Parathyroid adenoma (tissue), 2 donors: ENCODE results near the gene DNAJC5.

Experiments
- H2AFZ ChIP-seq: fragments of 300-600 bp; sonication (generic); one replicate; pipeline ENCODE4 v1.7.0; 2017; ENCODE audit warnings: antibody characterized with exemption, mild to moderate bottlenecking
- H3K27ac ChIP-seq: fragments of 300-600 bp; sonication (generic); one replicate; pipeline ENCODE4 v1.7.0; 2017
- H3K27me3 ChIP-seq: fragments of 300-600 bp; sonication (generic); one replicate; pipeline ENCODE4 v1.7.0; 2017; ENCODE audit warnings: low read length; ENCODE audit not compliant: control insufficient read depth, insufficient read depth
- H3K36me3 ChIP-seq: fragments of 300-600 bp; sonication (generic); one replicate; pipeline ENCODE4 v1.7.0; 2017; ENCODE audit warnings: low read length; ENCODE audit not compliant: control insufficient read depth, insufficient read depth
- H3K4me1 ChIP-seq: fragments of 300-600 bp; sonication (generic); one replicate; pipeline ENCODE4 v1.7.0; 2017; ENCODE audit warnings: control low read depth
- H3K4me2 ChIP-seq: fragments of 300-600 bp; sonication (generic); one replicate; pipeline ENCODE4 v1.7.0; 2017; ENCODE audit warnings: low read length
- H3K4me3 ChIP-seq: fragments of 300-600 bp; sonication (generic); one replicate; pipeline ENCODE4 v1.7.0; 2017; ENCODE audit warnings: low read depth, low read length
- H3K79me2 ChIP-seq: fragments of 300-600 bp; sonication (generic); one replicate; pipeline ENCODE4 v1.7.0; 2017; ENCODE audit warnings: control low read depth
- H3K9ac ChIP-seq: fragments of 300-600 bp; sonication (generic); one replicate; pipeline ENCODE4 v1.7.0; 2017; ENCODE audit warnings: mild to moderate bottlenecking
- H3K9me3 ChIP-seq: fragments of 300-600 bp; sonication (generic); one replicate; pipeline ENCODE4 v1.7.0; 2017; ENCODE audit warnings: low read length; ENCODE audit not compliant: control insufficient read depth
- TF ChIP-seq, protein P1 (sequence below): fragments of 300-600 bp; sonication (generic); IDR thresholded peaks from one replicate; pipeline ENCODE4 v1.7.0; 2017; ENCODE audit warnings: antibody characterized with exemption, mild to moderate bottlenecking
- donor health status: primary hyperparathyroidism.

DNAJC5 gene

DNA sequence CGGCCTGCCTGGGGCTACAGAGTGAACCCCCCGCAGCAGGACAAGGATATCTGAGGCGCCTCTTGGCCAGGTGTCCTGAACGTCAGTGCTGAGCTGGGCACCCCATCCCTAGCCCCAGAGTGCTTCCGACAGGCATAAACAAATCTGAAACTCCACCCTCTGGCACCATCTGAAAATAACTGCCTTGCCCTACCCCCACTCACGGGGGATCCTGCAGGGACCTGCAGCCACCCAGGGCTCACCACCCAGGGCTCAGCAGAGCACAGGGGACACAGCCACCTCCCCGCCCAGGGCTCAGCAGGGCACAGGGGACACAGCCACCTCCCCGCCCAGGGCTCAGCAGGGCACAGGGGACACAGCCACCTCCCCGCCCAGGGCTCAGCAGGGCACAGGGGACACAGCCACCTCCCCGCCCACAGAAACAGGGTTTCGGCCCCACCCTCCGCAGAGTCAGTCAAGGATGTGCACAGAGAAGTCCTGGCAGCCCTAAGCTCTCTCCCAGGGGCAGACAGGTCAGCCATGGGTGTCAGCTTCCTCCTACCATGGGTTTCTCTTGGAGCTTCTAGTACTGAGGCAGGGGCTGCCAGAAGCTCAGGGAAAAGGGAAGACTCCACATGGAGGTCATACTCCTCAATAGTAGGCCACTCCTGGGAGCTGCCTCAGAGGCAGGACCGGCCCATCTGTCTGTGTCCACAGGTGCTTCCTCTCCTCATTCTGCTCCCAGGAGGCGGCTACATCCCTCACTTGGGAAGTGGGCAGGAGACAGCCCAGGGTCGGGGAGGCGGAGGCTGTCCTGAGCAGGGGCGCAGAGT is 56.7 kb downstream of the DNAJC5 start:
- Histone ChIP-seq H3K36me3 (no peaks in the 10 kb centered on the region), H3K27ac (no peak overlapping the region), H3K27me3 (no peaks in the 10 kb centered on the region), H2AFZ (no peak overlapping the region), H3K4me2 (no peak overlapping the region), H3K4me1 (peaks cover 42% of the 10 kb centered on the region), H3K4me3 (no peak overlapping the region), H3K9me3 (no peaks in the 10 kb centered on the region), H3K79me2 (peaks cover 64% of the 10 kb centered on the region), H3K9ac (no peak overlapping the region)
- TF ChIP-seq, protein P1, sequence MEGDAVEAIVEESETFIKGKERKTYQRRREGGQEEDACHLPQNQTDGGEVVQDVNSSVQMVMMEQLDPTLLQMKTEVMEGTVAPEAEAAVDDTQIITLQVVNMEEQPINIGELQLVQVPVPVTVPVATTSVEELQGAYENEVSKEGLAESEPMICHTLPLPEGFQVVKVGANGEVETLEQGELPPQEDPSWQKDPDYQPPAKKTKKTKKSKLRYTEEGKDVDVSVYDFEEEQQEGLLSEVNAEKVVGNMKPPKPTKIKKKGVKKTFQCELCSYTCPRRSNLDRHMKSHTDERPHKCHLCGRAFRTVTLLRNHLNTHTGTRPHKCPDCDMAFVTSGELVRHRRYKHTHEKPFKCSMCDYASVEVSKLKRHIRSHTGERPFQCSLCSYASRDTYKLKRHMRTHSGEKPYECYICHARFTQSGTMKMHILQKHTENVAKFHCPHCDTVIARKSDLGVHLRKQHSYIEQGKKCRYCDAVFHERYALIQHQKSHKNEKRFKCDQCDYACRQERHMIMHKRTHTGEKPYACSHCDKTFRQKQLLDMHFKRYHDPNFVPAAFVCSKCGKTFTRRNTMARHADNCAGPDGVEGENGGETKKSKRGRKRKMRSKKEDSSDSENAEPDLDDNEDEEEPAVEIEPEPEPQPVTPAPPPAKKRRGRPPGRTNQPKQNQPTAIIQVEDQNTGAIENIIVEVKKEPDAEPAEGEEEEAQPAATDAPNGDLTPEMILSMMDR = no peak

DNA sequence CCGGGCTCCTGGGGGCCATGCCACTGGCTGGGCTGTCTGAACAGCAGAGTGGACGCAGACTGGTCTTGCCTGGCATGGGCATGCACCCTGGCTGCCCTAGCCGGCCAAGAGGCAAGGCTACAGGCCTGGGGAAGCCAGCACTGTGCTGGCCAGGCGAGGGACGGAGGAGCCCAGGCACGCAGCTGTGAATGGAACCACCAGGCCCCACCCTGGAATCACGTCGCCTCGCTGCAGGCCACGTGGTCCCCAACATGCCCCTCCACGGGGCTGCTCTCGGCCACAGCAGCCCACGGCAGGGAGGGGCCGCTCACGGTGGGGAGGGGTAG is 57.2 kb downstream of the DNAJC5 start:
- no peak overlapping the region for H2AFZ ChIP-seq
- H3K9ac ChIP-seq = no peak overlapping the region
- no peak overlapping the region for H3K4me2 ChIP-seq
- peaks cover 42% of the 10 kb centered on the region for H3K4me1 ChIP-seq
- H3K9me3 ChIP-seq = no peaks in the 10 kb centered on the region
- H3K4me3 ChIP-seq = no peak overlapping the region
- TF ChIP-seq, protein P1 = no peak
- no peaks in the 10 kb centered on the region for H3K36me3 ChIP-seq
- no peak overlapping the region for H3K27ac ChIP-seq
- no peaks in the 10 kb centered on the region for H3K27me3 ChIP-seq
- peaks cover 63% of the 10 kb centered on the region for H3K79me2 ChIP-seq

DNA sequence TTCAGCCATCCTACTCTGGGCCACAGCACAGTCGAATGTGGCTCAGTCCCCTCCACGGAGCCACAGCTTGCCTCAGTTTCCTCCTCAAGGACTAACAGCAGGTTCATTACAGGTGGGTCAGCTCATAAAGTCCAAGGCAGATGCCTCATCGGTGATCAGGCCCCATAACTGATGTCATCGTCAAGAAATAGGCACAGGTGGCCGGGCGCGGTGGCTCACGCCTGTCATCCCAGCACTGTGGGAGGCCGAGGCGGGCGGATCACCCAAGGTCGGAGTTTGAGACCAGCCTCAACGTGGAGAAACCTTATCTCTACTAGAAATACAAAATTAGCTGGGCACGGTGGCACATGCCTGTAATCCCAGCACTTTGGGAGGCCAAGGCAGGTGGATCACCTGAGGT is 57.8 kb downstream of the DNAJC5 start:
- Histone ChIP-seq H3K4me1 (peaks cover 42% of the 10 kb centered on the region), H3K4me2 (no peak overlapping the region), H3K27me3 (no peaks in the 10 kb centered on the region), H3K27ac (no peak overlapping the region), H3K36me3 (no peaks in the 10 kb centered on the region), H2AFZ (no peak overlapping the region), H3K4me3 (no peak overlapping the region), H3K9me3 (no peaks in the 10 kb centered on the region), H3K9ac (no peak overlapping the region), H3K79me2 (peaks cover 57% of the 10 kb centered on the region)
- TF ChIP-seq, protein P1 = no peak

DNA sequence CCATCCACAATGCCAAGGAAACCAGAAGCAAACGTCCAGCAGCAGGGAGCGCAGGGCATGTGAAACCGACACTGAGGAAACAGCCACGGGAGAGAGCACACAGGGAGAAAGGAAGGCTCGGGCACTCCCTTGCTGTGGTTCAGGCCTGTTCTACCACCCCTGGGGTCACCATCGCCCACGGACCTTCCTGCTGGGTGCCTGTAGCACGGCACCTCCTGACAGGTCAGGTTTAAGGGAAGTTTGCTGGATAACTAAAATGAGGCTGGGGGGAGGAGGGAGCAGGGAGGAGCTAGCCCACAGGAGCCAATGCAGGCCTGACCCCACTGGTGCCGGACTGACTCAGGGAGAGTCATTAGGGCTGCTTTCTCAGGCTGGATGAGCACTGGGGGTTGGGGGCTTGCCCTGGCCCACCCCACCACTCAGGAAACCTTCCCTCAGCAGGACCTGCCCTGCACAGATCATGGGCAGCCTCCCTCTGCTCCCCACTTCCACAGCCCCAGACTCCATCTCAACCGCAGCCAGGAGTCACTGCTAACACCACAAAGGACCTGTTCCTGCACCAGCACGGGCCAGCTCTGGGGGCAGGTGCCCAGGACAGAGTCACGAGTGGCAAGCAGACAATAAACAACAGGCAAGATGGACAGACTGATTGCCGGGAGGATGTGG is 59.0 kb downstream of the DNAJC5 start:
- Histone ChIP-seq H2AFZ (no peak overlapping the region), H3K9ac (no peak overlapping the region), H3K27me3 (no peaks in the 10 kb centered on the region), H3K9me3 (no peaks in the 10 kb centered on the region), H3K36me3 (no peaks in the 10 kb centered on the region), H3K27ac (no peak overlapping the region), H3K4me2 (peak overlapping the region; percentile 52), H3K4me1 (peaks cover 34% of the 10 kb centered on the region), H3K4me3 (no peak overlapping the region), H3K79me2 (peaks cover 56% of the 10 kb centered on the region)
- TF ChIP-seq, protein P1 = no peak
